Measurements from ENCODE around the gene RHOF. TPM values are rescaled to one million over a fixed set of nuclear protein-coding genes. Genes with fewer than 3 reads are reported as not detected.

RHOF gene
- total and polyA plus RNA-seq, 7 donors, result 7.6 to 132 (median 15.0) TPM

- Histone ChIP-seq H3K4me1 (peaks cover 0 to 13% (median 11%) of the 10 kb centered on the region in 4 donors), H3K4me3 (no peak overlapping the region), H3K9me3 (no peaks in the 10 kb centered on the region), H3K27me3 (no peaks in the 10 kb centered on the region), H3K36me3 (peaks cover 0 to 1% (median 0%) of the 10 kb centered on the region in 4 donors), H3K27ac (no peak overlapping the region)
- no peak for TF ChIP-seq POLR2AphosphoS5 (IDR thresholded peaks at IDR 0.05)
- TF ChIP-seq, protein P1, sequence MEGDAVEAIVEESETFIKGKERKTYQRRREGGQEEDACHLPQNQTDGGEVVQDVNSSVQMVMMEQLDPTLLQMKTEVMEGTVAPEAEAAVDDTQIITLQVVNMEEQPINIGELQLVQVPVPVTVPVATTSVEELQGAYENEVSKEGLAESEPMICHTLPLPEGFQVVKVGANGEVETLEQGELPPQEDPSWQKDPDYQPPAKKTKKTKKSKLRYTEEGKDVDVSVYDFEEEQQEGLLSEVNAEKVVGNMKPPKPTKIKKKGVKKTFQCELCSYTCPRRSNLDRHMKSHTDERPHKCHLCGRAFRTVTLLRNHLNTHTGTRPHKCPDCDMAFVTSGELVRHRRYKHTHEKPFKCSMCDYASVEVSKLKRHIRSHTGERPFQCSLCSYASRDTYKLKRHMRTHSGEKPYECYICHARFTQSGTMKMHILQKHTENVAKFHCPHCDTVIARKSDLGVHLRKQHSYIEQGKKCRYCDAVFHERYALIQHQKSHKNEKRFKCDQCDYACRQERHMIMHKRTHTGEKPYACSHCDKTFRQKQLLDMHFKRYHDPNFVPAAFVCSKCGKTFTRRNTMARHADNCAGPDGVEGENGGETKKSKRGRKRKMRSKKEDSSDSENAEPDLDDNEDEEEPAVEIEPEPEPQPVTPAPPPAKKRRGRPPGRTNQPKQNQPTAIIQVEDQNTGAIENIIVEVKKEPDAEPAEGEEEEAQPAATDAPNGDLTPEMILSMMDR (IDR thresholded peaks at IDR 0.05), result no peak
- TF ChIP-seq EP300 (IDR thresholded peaks at IDR 0.05), result no peak
- TF ChIP-seq POLR2A (IDR thresholded peaks at IDR 0.05), result no peak
- DNase-seq, result no peak
- intact Hi-C loops (cut with DNase I), result loop anchor here (2.0 kb wide), 3 partner anchors 25 to 51 kb away; partner anchors contain the start of gene PSMD9
- WGBS, 2 donors, result 73 to 84% methylated on average over 4 of the region's 4 CpGs
Observed at GRCh38 chr12:121837680-121838079, 44.2 kb upstream of the RHOF start.

- Histone ChIP-seq H3K4me1 (peaks cover 0 to 9% (median 0%) of the 10 kb centered on the region in 4 donors), H3K27ac (no peak overlapping the region), H3K36me3 (peaks cover 35 to 61% (median 45%) of the 10 kb centered on the region in 4 donors), H3K27me3 (no peaks in the 10 kb centered on the region), H3K4me3 (no peak overlapping the region), H3K9me3 (no peaks in the 10 kb centered on the region)
- DNase-seq, result no peak
- intact Hi-C loops (cut with DNase I), result no loop called here
- no peak for TF ChIP-seq POLR2A (IDR thresholded peaks at IDR 0.05)
- TF ChIP-seq, protein P1 (IDR thresholded peaks at IDR 0.05), result no peak
- TF ChIP-seq EP300 (IDR thresholded peaks at IDR 0.05), result no peak
- TF ChIP-seq POLR2AphosphoS5 (IDR thresholded peaks at IDR 0.05), result no peak
- WGBS, 2 donors, result 94 to 96% methylated on average over 19 of the region's 19 CpGs
Observed at GRCh38 chr12:121831571-121832245, 38.2 kb upstream of the RHOF start.

DNA sequence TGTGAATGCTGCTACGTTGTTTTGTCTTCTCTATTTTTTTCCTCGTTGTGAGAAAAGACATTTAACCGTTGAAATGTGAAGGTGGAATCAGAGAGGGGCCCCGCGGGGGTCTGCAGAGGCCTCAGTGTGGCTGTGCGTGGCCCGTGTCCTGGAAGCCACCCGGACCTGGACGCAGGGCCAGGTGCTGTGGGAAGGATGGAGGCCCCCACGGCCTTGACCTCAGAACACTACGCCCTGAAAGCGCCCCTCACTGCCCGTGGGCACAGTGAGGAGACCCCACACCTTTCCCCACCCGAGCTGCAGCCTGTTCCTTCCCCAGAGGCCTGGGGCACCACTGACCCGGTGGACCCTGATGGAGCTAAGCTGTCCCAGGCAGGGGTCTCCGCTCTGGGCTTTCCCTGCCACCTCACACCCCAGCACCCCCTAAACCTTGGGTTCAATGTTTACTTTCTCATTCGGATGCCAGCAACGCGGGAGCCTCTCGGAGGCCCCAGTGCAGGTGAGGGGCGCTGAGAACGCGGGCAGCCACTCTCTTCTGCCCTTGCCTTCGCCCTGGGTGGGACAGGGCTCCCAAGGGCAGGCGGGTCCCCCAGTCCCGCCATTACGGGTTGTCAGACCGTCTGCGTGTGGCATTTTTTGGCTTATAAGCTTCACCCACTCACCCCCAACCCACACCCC lies 37.2 kb upstream of the RHOF start:
- Histone ChIP-seq H3K9me3 (no peaks in the 10 kb centered on the region), H3K4me3 (no peak overlapping the region), H3K4me1 (peaks cover 0 to 9% (median 0%) of the 10 kb centered on the region in 4 donors), H3K27ac (no peak overlapping the region), H3K36me3 (peaks cover 35 to 71% (median 48%) of the 10 kb centered on the region in 4 donors), H3K27me3 (no peaks in the 10 kb centered on the region)
- TF ChIP-seq EP300 (IDR thresholded peaks at IDR 0.05), result no peak
- TF ChIP-seq, protein P1 (IDR thresholded peaks at IDR 0.05), result no peak
- TF ChIP-seq POLR2A (IDR thresholded peaks at IDR 0.05), result no peak
- no peak for TF ChIP-seq POLR2AphosphoS5 (IDR thresholded peaks at IDR 0.05)
- DNase-seq, result no peak
- intact Hi-C loops (cut with DNase I), result no loop called here
- WGBS, 2 donors, result 90 to 92% methylated on average over 29 of the region's 29 CpGs

DNA sequence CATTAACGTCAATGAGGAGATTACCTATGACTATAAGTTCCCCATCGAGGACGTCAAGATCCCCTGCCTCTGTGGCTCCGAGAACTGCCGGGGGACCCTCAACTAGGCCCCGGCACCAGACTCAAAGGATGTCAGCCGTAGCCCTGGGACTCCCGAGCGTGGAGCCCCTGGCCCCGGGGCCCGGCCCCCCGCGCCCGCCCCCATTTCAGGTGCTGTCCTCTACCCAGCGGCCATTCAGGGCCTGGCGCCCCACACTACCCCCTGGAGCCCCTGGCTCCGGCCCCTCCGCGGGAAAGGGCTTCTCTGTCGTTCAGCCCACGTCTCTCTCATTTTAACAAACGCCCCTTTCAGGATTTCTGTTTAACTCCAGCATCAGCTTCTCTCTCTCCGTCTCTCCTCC lies 36.6 kb upstream of the RHOF start:
- H3K4me1 ChIP-seq, result peaks cover 0 to 9% (median 0%) of the 10 kb centered on the region in 4 donors
- H3K4me3 ChIP-seq, result no peak overlapping the region
- intact Hi-C loops (cut with DNase I), result no loop called here
- no peaks in the 10 kb centered on the region for H3K9me3 ChIP-seq
- 94 to 95% methylated on average over 23 of the region's 23 CpGs for WGBS, 2 donors
- peaks cover 35 to 77% (median 48%) of the 10 kb centered on the region in 4 donors for H3K36me3 ChIP-seq
- H3K27me3 ChIP-seq, result no peaks in the 10 kb centered on the region
- no peak overlapping the region for H3K27ac ChIP-seq
- TF ChIP-seq, protein P1 (IDR thresholded peaks at IDR 0.05), result no peak
- TF ChIP-seq POLR2AphosphoS5 (IDR thresholded peaks at IDR 0.05), result no peak
- DNase-seq, result no peak

Measured in sigmoid colon (tissue), 7 donors.